ENCODE data around the gene SHC1.

- no peak for TF ChIP-seq CTCF (IDR thresholded peaks at IDR 0.05; ENCODE audit: borderline replicate concordance, extremely low read depth, low read length, poor library complexity, severe bottlenecking)
- no peak for TF ChIP-seq EZH2 (IDR thresholded peaks at IDR 0.05; ENCODE audit: borderline replicate concordance, low read depth, low read length, severe bottlenecking)
These were observed 48.2 kb upstream of the SHC1 start for GRCh38 chr1:155018617-155019348.

All from DND-41 (cell line).